ENCODE data around the gene NUP107.

DNA sequence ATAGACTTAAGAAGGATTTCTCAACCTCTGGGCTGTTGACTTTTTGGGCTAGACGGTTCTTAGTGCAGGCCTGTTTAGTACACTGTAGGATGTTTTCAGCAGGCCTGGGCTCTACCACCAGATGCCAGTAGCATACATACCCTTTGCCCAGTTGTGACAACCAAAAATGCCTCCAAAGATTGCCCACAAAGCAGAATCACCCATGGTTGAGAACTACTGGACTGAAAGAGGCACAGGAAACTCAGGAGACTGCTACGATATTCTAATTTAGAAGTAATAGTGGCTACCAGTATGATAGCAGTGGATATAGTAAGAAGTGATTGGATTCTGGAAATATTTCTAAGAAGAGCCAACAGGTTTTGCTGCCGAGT, 74.6 kb downstream of the NUP107 start:
- TF ChIP-seq CTCF (IDR thresholded peaks at IDR 0.05; ENCODE audit: low read depth, low read length, poor library complexity, severe bottlenecking) (no peak), EZH2phosphoT487 (IDR thresholded peaks at IDR 0.05; ENCODE audit: borderline replicate concordance, low read length) (no peak)

Measured in DOHH2 (cell line).